HCT116 (cell line): ENCODE results near the gene TPX2. TPM values are rescaled to one million over a fixed set of nuclear protein-coding genes. Genes with fewer than 3 reads are reported as not detected.

ENCODE experiments used
- ATAC-seq: fragments of 200-7000 bp; cut with Tn5 transposase; 2 replicates; pipeline ENCODE4 v1.9.1; 2020; ENCODE audit warnings: mild to moderate bottlenecking, moderate library complexity
- BruUV-seq: library from RNA; stranded (reverse); fragments of 400-500 nt; replicated peaks from 2 replicates; lab custom pipeline; 2021; lab: Mats Ljungman, UMichigan
- CTCF ChIA-PET: fragments of 300-600 bp; sonication (Branson Sonifier 250); formaldehyde crosslinking; loops from one replicate; lab custom pipeline; 2021; ENCODE audit warnings: antibody characterized with exemption; lab: Charles Lee
- POLR2A ChIA-PET: fragments of 300-600, 350-600 bp; sonication (Branson Sonifier 250); formaldehyde crosslinking; loops from one replicate; lab custom pipeline; 2021; ENCODE audit warnings: antibody characterized with exemption; lab: Charles Lee
- RAD21 ChIA-PET, 2 experiments: fragments of 300-600 bp; sonication (Branson Sonifier 250); formaldehyde crosslinking; loops; one replicate each; lab custom pipeline; 2023; ENCODE audit warnings: low total read pairs in 2 of 2; ENCODE audit not compliant: uncharacterized antibody in 2 of 2, unreplicated experiment in 2 of 2, low non-redundant PET in 1 of 2; lab: Charles Lee
- DNase-seq: peaks from one replicate; pipeline ENCODE4 v3.0.0-alpha.2; 2010; ENCODE audit warnings: low read depth, low spot score
- H2AFZ ChIP-seq: fragments of 200-600 bp; shearing (Covaris generic), sonication (generic); 2 replicates; pipeline ENCODE4 v1.6.1; 2017; ENCODE audit warnings: low read depth, mixed run types, mixed read lengths, antibody characterized with exemption, low read length; ENCODE audit not compliant: poor library complexity, severe bottlenecking
- H3K27ac ChIP-seq: 2 replicates; pipeline ENCODE4 v1.5.1; 2012; ENCODE audit warnings: low read depth, low read length
- H3K27me3 ChIP-seq: fragments of 200-600 bp; sonication (generic); 2 replicates; pipeline ENCODE4 v1.6.1; 2016; ENCODE audit warnings: mixed run types, low read length, mixed read lengths; ENCODE audit not compliant: insufficient read depth
- H3K36me3 ChIP-seq, 2 experiments: fragments of 200-500 bp in 1 of 2; fragments of 200-600 bp in 1 of 2; sonication (Bioruptor generic) in 1 of 2; sonication (generic) in 1 of 2; 2 replicates each; pipeline versions ENCODE4 v1.5.1 to v1.6.1; 2014 to 2016; ENCODE audit warnings: low read length in 2 of 2, inconsistent platforms in 1 of 2, mixed read lengths in 1 of 2, mixed run types in 1 of 2; ENCODE audit not compliant: insufficient read depth in 2 of 2, control insufficient read depth in 1 of 2
- H3K4me1 ChIP-seq, 2 experiments: fragments of 200-600 bp in 1 of 2; sonication (generic) in 1 of 2; 2 replicates each; pipeline versions ENCODE4 v1.5.1 to v1.6.1; 2012 to 2017; ENCODE audit warnings: low read length in 2 of 2, inconsistent platforms in 1 of 2, mild to moderate bottlenecking in 1 of 2, mixed read lengths in 1 of 2, mixed run types in 1 of 2, moderate library complexity in 1 of 2; ENCODE audit not compliant: insufficient read depth in 2 of 2, control insufficient read depth in 1 of 2
- H3K4me2 ChIP-seq: fragments of 200-600 bp; sonication (generic); 2 replicates; pipeline ENCODE4 v1.6.1; 2017; ENCODE audit warnings: mixed run types, low read length, mixed read lengths
- H3K4me3 ChIP-seq, 2 experiments: fragments of 200-600 bp in 1 of 2; sonication (generic) in 1 of 2; replicated peaks in 1 of 2; 2 replicates each; pipeline ENCODE4 v1.5.1; 2011 to 2016; ENCODE audit warnings: low read length in 2 of 2, control low read depth in 1 of 2, low read depth in 1 of 2, mild to moderate bottlenecking in 1 of 2, mixed read lengths in 1 of 2, mixed run types in 1 of 2
- H3K79me2 ChIP-seq: fragments of 200-600 bp; sonication (generic); 2 replicates; pipeline ENCODE4 v1.6.1; 2017; ENCODE audit warnings: mild to moderate bottlenecking, mixed run types, low read length, moderate library complexity, mixed read lengths; ENCODE audit not compliant: insufficient read depth
- H3K9ac ChIP-seq: fragments of 200-600 bp; sonication (generic); 2 replicates; pipeline ENCODE4 v1.6.1; 2016; ENCODE audit warnings: low read length, mixed read lengths
- H3K9me2 ChIP-seq: fragments of 200-600 bp; sonication (generic), shearing (Covaris generic); 2 replicates; pipeline ENCODE4 v1.6.1; 2017; ENCODE audit warnings: mixed run types, mild to moderate bottlenecking, moderate library complexity; ENCODE audit not compliant: insufficient read depth
- H3K9me3 ChIP-seq, 2 experiments: fragments of 200-500 bp in 1 of 2; fragments of 200-600 bp in 1 of 2; sonication (Bioruptor generic) in 1 of 2; sonication (generic) in 1 of 2; 2 replicates each; pipeline ENCODE4 v1.6.1; 2014 to 2017; ENCODE audit warnings: low read length in 2 of 2, mixed read lengths in 2 of 2, inconsistent platforms in 1 of 2, low read depth in 1 of 2, mild to moderate bottlenecking in 1 of 2, mixed run types in 1 of 2, moderate library complexity in 1 of 2; ENCODE audit not compliant: control insufficient read depth in 1 of 2, insufficient read depth in 1 of 2
- H4K20me1 ChIP-seq: fragments of 200-600 bp; sonication (generic), shearing (Covaris generic); 2 replicates; pipeline ENCODE4 v1.6.1; 2017; ENCODE audit warnings: mixed run types, mild to moderate bottlenecking, moderate library complexity; ENCODE audit not compliant: insufficient read depth
- POLR2AphosphoS5 ChIP-seq: IDR thresholded peaks from 2 replicates; pipeline ENCODE4 v1.6.1; 2011; ENCODE audit warnings: mild to moderate bottlenecking, low read depth, low read length, moderate library complexity
- intact Hi-C: fragments of 100-400 bp; cut with micrococcal nuclease; formaldehyde crosslinking; loops from 2 replicates; pipeline ENCODE4 v1.10.0; 2022
- total RNA-seq: library from RNA; stranded (reverse); gene quantifications from one replicate; pipeline ENCODE4 v1.2.1, GENCODE V29; 2021; ENCODE audit not compliant: unreplicated experiment
- TF ChIP-seq, protein P1 (sequence below): IDR thresholded peaks from 2 replicates; pipeline ENCODE4 v1.6.1; 2012; ENCODE audit warnings: low read depth

The TPX2 gene
- total RNA-seq, 1 experiment from 2014 or later = 163 TPM

DNA sequence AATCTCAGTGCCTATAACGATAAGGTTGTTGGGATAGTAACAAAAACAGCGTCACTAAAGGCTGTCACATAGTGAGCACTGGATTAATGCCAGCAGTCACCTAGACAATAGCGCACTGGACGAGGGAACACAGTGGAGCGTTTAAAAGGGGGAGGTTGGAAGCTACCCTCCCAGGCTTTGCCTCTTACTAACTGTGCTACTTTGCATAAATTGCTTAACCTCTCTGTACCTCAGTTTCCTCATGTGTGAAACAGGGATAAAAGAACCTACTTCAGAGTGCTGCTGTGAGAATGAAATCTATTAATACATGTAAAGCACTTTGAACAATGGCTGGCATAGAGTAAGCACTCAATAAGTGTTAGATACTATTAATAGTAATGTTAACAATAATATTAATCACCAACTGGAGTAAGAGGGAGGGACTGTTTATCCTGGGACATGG, 27.0 kb upstream of the TPX2 start:
- H3K27ac ChIP-seq = peak overlapping the region; percentile 98
- RAD21 ChIA-PET = no interaction called here

More for the DNA sequence above, 27.0 kb upstream of the TPX2 start:
- no peaks in the 10 kb centered on the region for H3K27me3 ChIP-seq
- H3K4me3 ChIP-seq = no peak overlapping the region; a peak in 1 of 4 replicates
- POLR2A ChIA-PET = interaction anchor here (0.8 to 4.5 kb wide), 11 partner anchors 8 to 139 kb away, joined by 3 to 40 read pairs (median 5); partner anchors contain the start of genes BCL2L1 and ID1
- DNase-seq (no peak), ATAC-seq (no peak)
- peak overlapping the region; percentile 70 for H3K9ac ChIP-seq
- H2AFZ ChIP-seq = no peak overlapping the region
- peaks cover 88 to 99% of the 10 kb centered on the region in 2 experiments for H3K4me1 ChIP-seq
- BruUV-seq = TSS peak; percentile 31
- peaks cover 99% of the 10 kb centered on the region for H3K79me2 ChIP-seq
- H3K4me2 ChIP-seq = peak overlapping the region; percentile 80
- CTCF ChIA-PET = interaction anchor here (0.6 to 3.7 kb wide), 5 partner anchors 7 to 154 kb away, joined by 3 to 22 read pairs (median 3); no protein-coding TSS in a partner anchor
- H3K36me3 ChIP-seq = peaks cover 4 to 71% of the 10 kb centered on the region in 2 experiments; a peak in 2 of 4 replicates
- no peaks in the 10 kb centered on the region for H4K20me1 ChIP-seq
- H3K9me2 ChIP-seq = no peaks in the 10 kb centered on the region
- intact Hi-C loops = loop anchor here (1.0 kb wide), 1 partner anchor 8 kb away; no protein-coding TSS in a partner anchor
- TF ChIP-seq POLR2AphosphoS5 = no peak
- TF ChIP-seq, protein P1, sequence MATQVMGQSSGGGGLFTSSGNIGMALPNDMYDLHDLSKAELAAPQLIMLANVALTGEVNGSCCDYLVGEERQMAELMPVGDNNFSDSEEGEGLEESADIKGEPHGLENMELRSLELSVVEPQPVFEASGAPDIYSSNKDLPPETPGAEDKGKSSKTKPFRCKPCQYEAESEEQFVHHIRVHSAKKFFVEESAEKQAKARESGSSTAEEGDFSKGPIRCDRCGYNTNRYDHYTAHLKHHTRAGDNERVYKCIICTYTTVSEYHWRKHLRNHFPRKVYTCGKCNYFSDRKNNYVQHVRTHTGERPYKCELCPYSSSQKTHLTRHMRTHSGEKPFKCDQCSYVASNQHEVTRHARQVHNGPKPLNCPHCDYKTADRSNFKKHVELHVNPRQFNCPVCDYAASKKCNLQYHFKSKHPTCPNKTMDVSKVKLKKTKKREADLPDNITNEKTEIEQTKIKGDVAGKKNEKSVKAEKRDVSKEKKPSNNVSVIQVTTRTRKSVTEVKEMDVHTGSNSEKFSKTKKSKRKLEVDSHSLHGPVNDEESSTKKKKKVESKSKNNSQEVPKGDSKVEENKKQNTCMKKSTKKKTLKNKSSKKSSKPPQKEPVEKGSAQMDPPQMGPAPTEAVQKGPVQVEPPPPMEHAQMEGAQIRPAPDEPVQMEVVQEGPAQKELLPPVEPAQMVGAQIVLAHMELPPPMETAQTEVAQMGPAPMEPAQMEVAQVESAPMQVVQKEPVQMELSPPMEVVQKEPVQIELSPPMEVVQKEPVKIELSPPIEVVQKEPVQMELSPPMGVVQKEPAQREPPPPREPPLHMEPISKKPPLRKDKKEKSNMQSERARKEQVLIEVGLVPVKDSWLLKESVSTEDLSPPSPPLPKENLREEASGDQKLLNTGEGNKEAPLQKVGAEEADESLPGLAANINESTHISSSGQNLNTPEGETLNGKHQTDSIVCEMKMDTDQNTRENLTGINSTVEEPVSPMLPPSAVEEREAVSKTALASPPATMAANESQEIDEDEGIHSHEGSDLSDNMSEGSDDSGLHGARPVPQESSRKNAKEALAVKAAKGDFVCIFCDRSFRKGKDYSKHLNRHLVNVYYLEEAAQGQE = no peak
- no peaks in the 10 kb centered on the region for H3K9me3 ChIP-seq
